GM20431 (cell line): Measurements from ENCODE around the gene FKBP14.
"Not testable (repeated sequence)": the region's sequence is repeated elsewhere in the genome, so short reads cannot be mapped to it uniquely, and the experiment has no call there.

Source experiments
- in situ Hi-C: fragments of 300-500 bp; cut with MseI, MboI; formaldehyde crosslinking; loops from one replicate; pipeline ENCODE4 v1.15.0; 2020; ENCODE audit warnings: low sequenced_read_pairs; ENCODE audit not compliant: unreplicated experiment

The FKBP14 gene

GRCh38 chr7:29965030-29965429 is 61.5 kb downstream of the FKBP14 start:
- in situ Hi-C loops: no loop called here

GRCh38 chr7:29962035-29962434 is 64.5 kb downstream of the FKBP14 start:
- in situ Hi-C loops: no loop called here

- in situ Hi-C loops: not testable (repeated sequence)
Measured at GRCh38 chr7:29961611-29962010, 64.9 kb downstream of the FKBP14 start.
